H1 (cell line): ENCODE data around the gene KRT34. TPM values are rescaled to one million over a fixed set of nuclear protein-coding genes. Genes with fewer than 3 reads are reported as not detected.

Source experiments
- CTCF ChIA-PET: fragments of 300-600 bp; sonication (Branson Sonifier 250); formaldehyde crosslinking; loops from one replicate; lab custom pipeline; 2021; ENCODE audit not compliant: partially characterized antibody; lab: Charles Lee
- POLR2A ChIA-PET: fragments of 300-600 bp; sonication (Branson Sonifier 250); formaldehyde crosslinking; loops from one replicate; lab custom pipeline; 2021; ENCODE audit warnings: inconsistent platforms; ENCODE audit not compliant: partially characterized antibody; lab: Charles Lee
- DNase-seq, 2 experiments: peaks; one replicate each; pipeline versions ENCODE4 v3.0.0 to v3.0.0-alpha.2; 2010 to 2022; ENCODE audit warnings: low spot score in 2 of 2, low read depth in 1 of 2, mixed read lengths in 1 of 2
- FAIRE-seq: peaks from 2 replicates; lab custom pipeline; 2011; peaks lifted over from hg19 to GRCh38; lab: Jason Lieb, UNC
- H2AFZ ChIP-seq: 2 replicates; pipeline ENCODE4 v1.8.1; 2012; ENCODE audit warnings: low read length, inconsistent platforms
- H2AK5ac ChIP-seq: 2 replicates; pipeline ENCODE4 v1.6.1; 2013; ENCODE audit warnings: low read depth, low read length
- H2BK120ac ChIP-seq: replicated peaks from 2 replicates; pipeline ENCODE3; 2013; ENCODE audit warnings: low read depth, low read length, inconsistent platforms
- H2BK12ac ChIP-seq: 2 replicates; pipeline ENCODE4 v1.6.1; 2013; ENCODE audit warnings: low read depth, low read length
- H2BK15ac ChIP-seq: 2 replicates; pipeline ENCODE4 v1.6.1; 2013; ENCODE audit warnings: low read length
- H2BK20ac ChIP-seq: 2 replicates; pipeline ENCODE4 v1.6.1; 2013; ENCODE audit warnings: low read length
- H2BK5ac ChIP-seq: 2 replicates; pipeline ENCODE4 v1.6.1; 2013; ENCODE audit warnings: low read depth, low read length
- H3K14ac ChIP-seq: 2 replicates; pipeline ENCODE4 v1.6.1; 2013; ENCODE audit warnings: inconsistent platforms; ENCODE audit not compliant: insufficient read length
- H3K18ac ChIP-seq: 2 replicates; pipeline ENCODE4 v1.6.1; 2013; ENCODE audit warnings: low read length; ENCODE audit errors: extremely low read depth
- H3K23ac ChIP-seq: 2 replicates; pipeline ENCODE4 v1.6.1; 2013; ENCODE audit warnings: inconsistent platforms; ENCODE audit not compliant: insufficient read length
- H3K23me2 ChIP-seq: 2 replicates; pipeline ENCODE4 v1.6.1; 2013; ENCODE audit warnings: low read depth, low read length
- H3K27ac ChIP-seq: 2 replicates; pipeline ENCODE4 v1.6.1; 2011; ENCODE audit warnings: low read depth, low read length, inconsistent platforms
- H3K27me3 ChIP-seq, 4 experiments: replicated peaks in 1 of 4; 1 replicate in 1 of 4; 2 replicates in 3 of 4; pipeline versions ENCODE4 v1.6.1 to v1.8.1; 2011 to 2013; ENCODE audit warnings: low read length in 3 of 4, mild to moderate bottlenecking in 3 of 4, inconsistent platforms in 2 of 4, mixed read lengths in 2 of 4, moderate library complexity in 1 of 4; ENCODE audit not compliant: control insufficient read depth in 3 of 4, insufficient read depth in 3 of 4; ENCODE audit errors: extremely low read depth in 1 of 4
- H3K36me3 ChIP-seq, 4 experiments: 2 replicates each; pipeline versions ENCODE4 v1.6.1 to v1.8.1; 2011 to 2013; ENCODE audit warnings: mild to moderate bottlenecking in 4 of 4, low read length in 3 of 4, moderate library complexity in 2 of 4, control low read depth in 1 of 4, inconsistent platforms in 1 of 4; ENCODE audit not compliant: insufficient read depth in 4 of 4, control insufficient read depth in 2 of 4
- H3K4ac ChIP-seq: replicated peaks from 2 replicates; pipeline ENCODE3; 2013; ENCODE audit warnings: low read length, low read depth, mixed read lengths, inconsistent platforms; ENCODE audit not compliant: insufficient read length
- H3K4me1 ChIP-seq, 4 experiments: replicated peaks in 1 of 4; 1 replicate in 1 of 4; 2 replicates in 3 of 4; pipeline versions ENCODE4 v1.6.1 to v1.8.1; 2011 to 2013; ENCODE audit warnings: low read length in 3 of 4, inconsistent platforms in 2 of 4, mixed read lengths in 1 of 4; ENCODE audit not compliant: insufficient read depth in 4 of 4, control insufficient read depth in 3 of 4
- H3K4me2 ChIP-seq, 2 experiments: 2 replicates each; pipeline versions ENCODE4 v1.6.1 to v1.8.1; 2011 to 2013; ENCODE audit warnings: low read depth in 2 of 2, low read length in 2 of 2, control low read depth in 1 of 2, inconsistent platforms in 1 of 2, mild to moderate bottlenecking in 1 of 2; ENCODE audit not compliant: insufficient read depth in 1 of 2
- H3K4me3 ChIP-seq, 4 experiments: fragments of 200-600, 300-600 bp in 1 of 4; sonication (generic), shearing (Covaris generic), sonication (Bioruptor Twin) in 1 of 4; 2 replicates each; pipeline versions ENCODE4 v1.5.1 to v1.8.1; 2011 to 2016; ENCODE audit warnings: low read length in 4 of 4, low read depth in 3 of 4, control low read depth in 2 of 4, inconsistent platforms in 2 of 4, mild to moderate bottlenecking in 2 of 4, mixed read lengths in 1 of 4, moderate library complexity in 1 of 4; ENCODE audit not compliant: insufficient read depth in 2 of 4; ENCODE audit errors: extremely low read depth in 1 of 4
- H3K56ac ChIP-seq: replicated peaks from 2 replicates; pipeline ENCODE3; 2013; ENCODE audit warnings: low read depth, mild to moderate bottlenecking, mixed read lengths, low read length, inconsistent platforms; ENCODE audit not compliant: insufficient read length
- H3K79me1 ChIP-seq: 2 replicates; pipeline ENCODE4 v1.6.1; 2013; ENCODE audit warnings: low read depth, low read length, control low read depth
- H3K79me2 ChIP-seq, 2 experiments: 2 replicates each; pipeline versions ENCODE4 v1.6.1 to v1.8.1; 2012 to 2013; ENCODE audit warnings: low read length in 2 of 2, mild to moderate bottlenecking in 2 of 2, inconsistent platforms in 1 of 2; ENCODE audit not compliant: insufficient read depth in 2 of 2, control insufficient read depth in 1 of 2
- H3K9ac ChIP-seq, 4 experiments: replicated peaks in 1 of 4; 1 replicate in 1 of 4; 2 replicates in 3 of 4; pipeline versions ENCODE4 v1.6.1 to v1.8.1; 2011 to 2013; ENCODE audit warnings: low read depth in 3 of 4, low read length in 3 of 4, control low read depth in 2 of 4, mild to moderate bottlenecking in 2 of 4, moderate library complexity in 2 of 4, inconsistent platforms in 1 of 4; ENCODE audit errors: extremely low read depth in 1 of 4
- H3K9me3 ChIP-seq, 2 experiments: 2 replicates each; pipeline versions ENCODE4 v1.6.1 to v1.8.1; 2012 to 2013; ENCODE audit warnings: mild to moderate bottlenecking in 2 of 2, moderate library complexity in 2 of 2, control low read depth in 1 of 2, inconsistent platforms in 1 of 2, low read depth in 1 of 2, low read length in 1 of 2, mixed read lengths in 1 of 2; ENCODE audit not compliant: insufficient read depth in 2 of 2
- H4K20me1 ChIP-seq, 2 experiments: replicated peaks in 1 of 2; 2 replicates each; pipeline versions ENCODE3 to v1.8.1; 2011 to 2013; ENCODE audit warnings: inconsistent platforms in 2 of 2, low read length in 2 of 2, mild to moderate bottlenecking in 1 of 2; ENCODE audit not compliant: insufficient read depth in 2 of 2, control insufficient read depth in 1 of 2
- H4K5ac ChIP-seq: 2 replicates; pipeline ENCODE4 v1.6.1; 2013; ENCODE audit warnings: low read length, low read depth, mixed read lengths, inconsistent platforms; ENCODE audit not compliant: insufficient read length
- H4K8ac ChIP-seq: 2 replicates; pipeline ENCODE4 v1.8.0; 2013; ENCODE audit warnings: mild to moderate bottlenecking, moderate library complexity, low read length, inconsistent platforms; ENCODE audit not compliant: insufficient read depth; ENCODE audit errors: extremely low read depth
- H4K91ac ChIP-seq: replicated peaks from 2 replicates; pipeline ENCODE3; 2013; ENCODE audit warnings: low read length, mixed read lengths, inconsistent platforms; ENCODE audit not compliant: insufficient read length
- KDM1A ChIP-seq: fragments of 200-600, 300-600 bp; sonication (generic); IDR thresholded peaks from 2 replicates; pipeline ENCODE4 v1.7.1; 2016; ENCODE audit warnings: mild to moderate bottlenecking, low read length, borderline replicate concordance
- WGBS, 2 experiments: shearing (Covaris generic) in 1 of 2; methylation state at CpG; one replicate each; pipeline versions ENCODE4 v1.1.6 to v1.1.7; 2013 to 2015; ENCODE audit warnings: low lambda C conversion rate in 2 of 2, mixed read lengths in 2 of 2, inconsistent platforms in 1 of 2, low coverage in 1 of 2, missing lambda C conversion rate in 1 of 2; ENCODE audit not compliant: insufficient replicate concordance in 2 of 2, insufficient coverage in 1 of 2, insufficient read length in 1 of 2; ENCODE audit errors: extremely low coverage in 1 of 2, missing lambda C conversion rate in 1 of 2; 5-methylcytosine and 5-hydroxymethylcytosine counted together
- polyA plus RNA-seq, 7 experiments: library from polyadenylated mRNA; depleted of rRNA in 3 of 7; stranded (reverse) in 5 of 7; unstranded in 2 of 7; fragments of >200 nt in 5 of 7; fragments of 200-250 nt in 2 of 7; gene quantifications; 1 replicate in 5 of 7; 2 replicates in 1 of 7; 4 replicates in 1 of 7; pipeline versions ENCODE4 v1.2.1 to v1.2.3, GENCODE V29; 2011 to 2013; ENCODE audit warnings: missing spikeins in 2 of 7, mixed read lengths in 2 of 7
- total RNA-seq: library from RNA; stranded (reverse); fragmentation: NEBNext Ultra II Directional; extraction: Animal tissue kit (Norgen Biotek cat#: 25700); gene quantifications from 2 replicates; pipeline ENCODE4 v1.2.1, GENCODE V29; 2021
- TF ChIP-seq, protein P1 (sequence below): IDR thresholded peaks from 2 replicates; pipeline ENCODE4 v1.6.1; 2011; ENCODE audit warnings: low read depth, mild to moderate bottlenecking, low read length; ENCODE audit not compliant: insufficient read depth

The KRT34 gene
- total and polyA plus RNA-seq, 2 of the 8 experiments (the other 6 are each of a cell fraction or from before 2014, with no cell fraction given): not detected

DNA sequence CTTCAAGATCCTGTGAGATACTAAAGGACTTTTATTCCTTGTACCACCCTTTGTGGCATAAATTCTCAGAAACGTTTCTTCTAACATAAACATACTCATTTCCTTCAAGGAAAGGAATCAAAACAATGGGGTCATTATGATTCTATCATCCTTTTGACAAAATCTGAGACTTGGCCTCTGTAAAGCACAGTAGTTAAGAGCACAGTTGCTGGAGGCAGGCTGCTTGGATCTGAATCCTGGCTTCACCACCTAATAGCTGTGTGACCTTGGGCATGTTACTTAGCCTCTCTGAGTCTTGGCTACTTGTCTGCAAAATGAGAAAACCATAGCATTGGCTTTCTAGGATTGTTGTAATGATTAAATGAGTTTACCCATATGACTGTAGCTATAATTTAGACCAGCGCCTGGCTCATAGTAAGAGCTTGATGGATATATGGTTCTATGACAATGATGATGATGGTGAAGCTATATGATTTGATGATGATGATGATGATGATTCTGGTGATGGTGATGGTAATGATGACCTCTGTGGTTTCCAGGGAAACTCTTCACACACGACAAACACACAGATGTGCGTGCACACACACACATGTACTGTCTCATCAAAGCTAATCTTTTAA lies 21.4 kb upstream of the KRT34 start:
- no peaks in the 10 kb centered on the region for H3K9me3 ChIP-seq

More for the DNA sequence above, 21.4 kb upstream of the KRT34 start:
- no peak overlapping the region for H3K4ac ChIP-seq
- no peak overlapping the region; the same call in 1 of the 2 replicates for H2BK12ac ChIP-seq
- FAIRE-seq: no peak
- no peak overlapping the region for H3K4me2 ChIP-seq
- no peak overlapping the region for H3K9ac ChIP-seq
- no peaks in the 10 kb centered on the region for H4K20me1 ChIP-seq
- H2BK20ac ChIP-seq: no peak overlapping the region
- TF ChIP-seq, protein P1, sequence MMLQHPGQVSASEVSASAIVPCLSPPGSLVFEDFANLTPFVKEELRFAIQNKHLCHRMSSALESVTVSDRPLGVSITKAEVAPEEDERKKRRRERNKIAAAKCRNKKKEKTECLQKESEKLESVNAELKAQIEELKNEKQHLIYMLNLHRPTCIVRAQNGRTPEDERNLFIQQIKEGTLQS: no peak
- TF ChIP-seq KDM1A: peak; percentile 60; the same call in 1 of the 2 replicates
- H4K5ac ChIP-seq: no peak overlapping the region
- H3K79me2 ChIP-seq: no peaks in the 10 kb centered on the region
- ChIA-PET CTCF (interaction anchor here (0.8 to 7.2 kb wide), 9 partner anchors 9 to 245 kb away, joined by 3 to 51 read pairs (median 6); no protein-coding TSS in a partner anchor), POLR2A (no interaction called here)
- no peak overlapping the region for H2BK120ac ChIP-seq
- no peak for DNase-seq
- H3K36me3 ChIP-seq: no peaks in the 10 kb centered on the region
- H2AK5ac ChIP-seq: no peak overlapping the region
- no peak overlapping the region for H2BK15ac ChIP-seq
- no peaks in the 10 kb centered on the region for H3K23me2 ChIP-seq
- 78% methylated on average over 4 of the region's 4 CpGs; no CpG with 5 or more reads in 1 of the 2 experiments for WGBS, 2 experiments
- no peak overlapping the region for H4K8ac ChIP-seq
- no peak overlapping the region for H3K4me3 ChIP-seq
- H2BK5ac ChIP-seq: no peak overlapping the region
- H3K27ac ChIP-seq: no peak overlapping the region
- H4K91ac ChIP-seq: no peak overlapping the region
- no peaks in the 10 kb centered on the region; a peak in 1 of 7 replicates for H3K4me1 ChIP-seq
- no peak overlapping the region for H2AFZ ChIP-seq
- H3K56ac ChIP-seq: no peak overlapping the region
- H3K23ac ChIP-seq: no peak overlapping the region
- H3K18ac ChIP-seq: no peak overlapping the region
- H3K79me1 ChIP-seq: no peaks in the 10 kb centered on the region
- H3K14ac ChIP-seq: no peak overlapping the region
- no peaks in the 10 kb centered on the region; a peak in 1 of 7 replicates for H3K27me3 ChIP-seq
